Astrocyte (in vitro differentiated cells and primary cell): ENCODE results near the gene MEGF11.

Experiments
- EZH2 ChIP-seq: IDR thresholded peaks from 2 replicates; pipeline ENCODE4 v1.6.1; 2012; ENCODE audit warnings: mild to moderate bottlenecking, low read length, inconsistent platforms; ENCODE audit not compliant: insufficient read depth
- TF ChIP-seq, protein P1 (sequence below): IDR thresholded peaks from 2 replicates; pipeline ENCODE4 v1.5.1; 2011; ENCODE audit warnings: low read depth, mild to moderate bottlenecking, inconsistent platforms, low read length, moderate library complexity; ENCODE audit not compliant: insufficient read depth

DNA sequence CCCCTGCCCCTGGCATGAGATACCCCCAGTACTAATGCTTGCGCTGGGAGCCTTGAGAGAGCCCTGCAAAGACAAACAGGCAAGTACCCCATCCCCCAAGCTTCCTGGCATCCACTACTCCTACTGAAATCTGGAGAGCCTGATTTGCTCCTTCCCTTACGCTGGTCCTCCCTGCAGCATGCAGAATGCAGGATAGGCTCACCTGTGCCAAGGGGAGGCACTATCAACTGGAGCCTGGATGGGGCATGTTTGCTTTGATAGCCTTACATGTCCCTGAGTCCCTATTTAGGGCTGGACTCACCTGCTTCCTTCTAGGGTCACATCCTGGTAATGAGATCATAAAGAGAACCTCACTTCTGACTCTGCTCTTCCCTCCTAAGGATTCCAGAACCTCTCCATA lies 341.3 kb downstream of the MEGF11 start:
- TF ChIP-seq, protein P1, sequence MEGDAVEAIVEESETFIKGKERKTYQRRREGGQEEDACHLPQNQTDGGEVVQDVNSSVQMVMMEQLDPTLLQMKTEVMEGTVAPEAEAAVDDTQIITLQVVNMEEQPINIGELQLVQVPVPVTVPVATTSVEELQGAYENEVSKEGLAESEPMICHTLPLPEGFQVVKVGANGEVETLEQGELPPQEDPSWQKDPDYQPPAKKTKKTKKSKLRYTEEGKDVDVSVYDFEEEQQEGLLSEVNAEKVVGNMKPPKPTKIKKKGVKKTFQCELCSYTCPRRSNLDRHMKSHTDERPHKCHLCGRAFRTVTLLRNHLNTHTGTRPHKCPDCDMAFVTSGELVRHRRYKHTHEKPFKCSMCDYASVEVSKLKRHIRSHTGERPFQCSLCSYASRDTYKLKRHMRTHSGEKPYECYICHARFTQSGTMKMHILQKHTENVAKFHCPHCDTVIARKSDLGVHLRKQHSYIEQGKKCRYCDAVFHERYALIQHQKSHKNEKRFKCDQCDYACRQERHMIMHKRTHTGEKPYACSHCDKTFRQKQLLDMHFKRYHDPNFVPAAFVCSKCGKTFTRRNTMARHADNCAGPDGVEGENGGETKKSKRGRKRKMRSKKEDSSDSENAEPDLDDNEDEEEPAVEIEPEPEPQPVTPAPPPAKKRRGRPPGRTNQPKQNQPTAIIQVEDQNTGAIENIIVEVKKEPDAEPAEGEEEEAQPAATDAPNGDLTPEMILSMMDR = no peak
- no peak for TF ChIP-seq EZH2
